Stimulated activated CD4-positive, alpha-beta T cell treated with anti-CD3 and anti-CD28 coated beads, Interleukin-2, amount 100 ng/mL, for 48 hours (primary cell): ENCODE data around the gene TNK1.
A peak's percentile ranks its signal among the peaks of the same experiment; 100 is the strongest.

Experiments
- DNase-seq, 2 donors: peaks; one replicate each; pipeline ENCODE4 v3.0.0-alpha.2; 2020

TNK1 gene

GRCh38 chr17:7437369-7437863 lies 56.5 kb downstream of the TNK1 start:
- no peak for DNase-seq

- DNase-seq, result peak; percentile 42 to 59
Observed at GRCh38 chr17:7437950-7438614, 57.2 kb downstream of the TNK1 start.

GRCh38 chr17:7438656-7439460 lies 58.0 kb downstream of the TNK1 start:
- no peak for DNase-seq
